Uterus (tissue), 2 donors: Measurements from ENCODE around the gene RUFY3.

Experiments used
- POLR2A ChIP-seq, 2 donors: fragments of 450-650 bp; IDR thresholded peaks; one replicate each; pipeline ENCODE4 v1.6.1; 2016; ENCODE audit warnings: antibody characterized with exemption in 2 of 2, mild to moderate bottlenecking in 1 of 2, moderate library complexity in 1 of 2
- TF ChIP-seq, protein P1 (sequence below), 4 experiments: fragments of 200-600 bp in 2 of 4; fragments of 450-650 bp in 2 of 4; sonication (generic) in 2 of 4; IDR thresholded peaks; one replicate each; pipeline ENCODE4 v1.5.1; 2016 to 2019; ENCODE audit warnings: antibody characterized with exemption in 4 of 4, mild to moderate bottlenecking in 2 of 4, moderate library complexity in 1 of 4

DNA sequence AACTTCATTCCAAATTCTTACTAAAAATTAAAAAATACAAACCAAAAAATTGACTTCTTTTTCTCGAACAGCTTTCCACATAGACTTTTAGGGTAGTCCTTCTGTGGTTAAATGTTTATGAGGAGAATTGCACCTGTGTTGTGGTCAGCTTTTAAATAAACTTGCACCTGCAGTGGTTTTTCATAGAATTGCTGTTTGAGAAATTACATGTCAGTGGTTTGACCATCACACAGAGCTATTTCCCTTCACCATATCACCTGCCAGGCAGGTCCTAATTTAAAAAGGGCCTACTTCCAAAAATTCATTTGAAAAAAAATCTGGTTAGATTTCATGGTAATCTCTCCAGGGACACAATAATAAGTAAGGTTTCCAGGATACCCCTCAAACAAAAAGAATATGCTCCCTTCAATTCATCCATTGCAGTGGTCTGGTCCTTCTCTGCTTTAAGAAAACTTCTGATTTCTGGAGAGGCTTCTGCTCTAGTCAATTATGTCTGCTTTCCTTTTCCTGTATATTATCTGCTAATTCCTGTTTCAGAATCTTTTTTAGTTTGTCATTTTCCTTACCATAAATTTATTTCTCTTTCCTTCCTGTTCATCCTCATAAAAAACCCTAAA is 43.3 kb upstream of the RUFY3 start:
- TF ChIP-seq, protein P1, sequence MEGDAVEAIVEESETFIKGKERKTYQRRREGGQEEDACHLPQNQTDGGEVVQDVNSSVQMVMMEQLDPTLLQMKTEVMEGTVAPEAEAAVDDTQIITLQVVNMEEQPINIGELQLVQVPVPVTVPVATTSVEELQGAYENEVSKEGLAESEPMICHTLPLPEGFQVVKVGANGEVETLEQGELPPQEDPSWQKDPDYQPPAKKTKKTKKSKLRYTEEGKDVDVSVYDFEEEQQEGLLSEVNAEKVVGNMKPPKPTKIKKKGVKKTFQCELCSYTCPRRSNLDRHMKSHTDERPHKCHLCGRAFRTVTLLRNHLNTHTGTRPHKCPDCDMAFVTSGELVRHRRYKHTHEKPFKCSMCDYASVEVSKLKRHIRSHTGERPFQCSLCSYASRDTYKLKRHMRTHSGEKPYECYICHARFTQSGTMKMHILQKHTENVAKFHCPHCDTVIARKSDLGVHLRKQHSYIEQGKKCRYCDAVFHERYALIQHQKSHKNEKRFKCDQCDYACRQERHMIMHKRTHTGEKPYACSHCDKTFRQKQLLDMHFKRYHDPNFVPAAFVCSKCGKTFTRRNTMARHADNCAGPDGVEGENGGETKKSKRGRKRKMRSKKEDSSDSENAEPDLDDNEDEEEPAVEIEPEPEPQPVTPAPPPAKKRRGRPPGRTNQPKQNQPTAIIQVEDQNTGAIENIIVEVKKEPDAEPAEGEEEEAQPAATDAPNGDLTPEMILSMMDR (IDR thresholded peaks at IDR 0.05), result no peak
- no peak for TF ChIP-seq POLR2A (IDR thresholded peaks at IDR 0.05)
